ENCODE results near the gene CTNNBIP1. TPM values are rescaled to one million over a fixed set of nuclear protein-coding genes. Genes with fewer than 3 reads are reported as not detected.

Gene CTNNBIP1
- total and polyA plus RNA-seq, 2 donors from 2014 or later = 21.9 to 26.4 TPM

GRCh38 chr1:9910423-9911178 lies 532 bp upstream of the CTNNBIP1 start:
- intact Hi-C loops (cut with DNase I) = no loop called here
- no peak for FAIRE-seq
- no peaks in the 10 kb centered on the region for H3K36me3 ChIP-seq (ENCODE audit: control insufficient read depth in 2 of 3, insufficient read depth in 3 of 3, low read length in 3 of 3)

GRCh38 chr1:9909234-9910046 lies 629 bp downstream of the CTNNBIP1 start:
- no peaks in the 10 kb centered on the region for H3K9me3 ChIP-seq (ENCODE audit: control insufficient read depth in 2 of 3, insufficient read depth in 1 of 3, low read length in 3 of 3)
- H3K36me3 ChIP-seq (ENCODE audit: control insufficient read depth in 2 of 3, insufficient read depth in 3 of 3, low read length in 3 of 3) = no peaks in the 10 kb centered on the region
- H3K4me1 ChIP-seq (ENCODE audit: control insufficient read depth in 2 of 3, insufficient read depth in 2 of 3, low read depth in 1 of 3, low read length in 3 of 3) = peaks cover 0 to 11% (median 8%) of the 10 kb centered on the region in 3 donors
- peak overlapping the region; percentile 30 to 84 (median 65) for H3K4me3 ChIP-seq (ENCODE audit: low read length in 3 of 3)
- H3K27ac ChIP-seq (ENCODE audit: low read depth in 2 of 2, low read length in 2 of 2) = peak overlapping the region; percentile 22 to 26
- H3K27me3 ChIP-seq (ENCODE audit: control insufficient read depth, insufficient read depth, low read length) = no peaks in the 10 kb centered on the region
- DNase-seq (peak; percentile 29 to 89 (median 51)), FAIRE-seq (no peak)
- no peak for TF ChIP-seq CTCF (IDR thresholded peaks at IDR 0.05; ENCODE audit: borderline replicate concordance, extremely low read depth, insufficient read depth)
- peak overlapping the region; percentile 3 to 73 (median 22) for H3K9ac ChIP-seq (ENCODE audit: low read length in 3 of 3)
- intact Hi-C loops (cut with DNase I) = no loop called here

More at GRCh38 chr1:9910423-9911178, 532 bp upstream of the CTNNBIP1 start:
- no peak for TF ChIP-seq CTCF (IDR thresholded peaks at IDR 0.05; ENCODE audit: borderline replicate concordance, extremely low read depth, insufficient read depth)
- H3K4me1 ChIP-seq (ENCODE audit: control insufficient read depth in 2 of 3, insufficient read depth in 2 of 3, low read depth in 1 of 3, low read length in 3 of 3) = peaks cover 0 to 12% (median 8%) of the 10 kb centered on the region in 3 donors
- no peaks in the 10 kb centered on the region for H3K9me3 ChIP-seq (ENCODE audit: control insufficient read depth in 2 of 3, insufficient read depth in 1 of 3, low read length in 3 of 3)
- H3K27ac ChIP-seq (ENCODE audit: low read depth in 2 of 2, low read length in 2 of 2) = peak overlapping the region; percentile 85 to 87
- peak overlapping the region; percentile 65 to 88 (median 71) for H3K9ac ChIP-seq (ENCODE audit: low read length in 3 of 3)
- peak overlapping the region; percentile 82 to 93 (median 84) for H3K4me3 ChIP-seq (ENCODE audit: low read length in 3 of 3)
- no peaks in the 10 kb centered on the region for H3K27me3 ChIP-seq (ENCODE audit: control insufficient read depth, insufficient read depth, low read length)
- DNase-seq = peak; percentile 99 to 100 (median 100)

- no peak overlapping the region for H3K27ac ChIP-seq (ENCODE audit: low read depth in 2 of 2, low read length in 2 of 2)
- FAIRE-seq (no peak), DNase-seq (peak in 3 of 5 donors; percentile 18 to 38 (median 37))
- H3K9me3 ChIP-seq (ENCODE audit: control insufficient read depth in 2 of 3, insufficient read depth in 1 of 3, low read length in 3 of 3) = no peaks in the 10 kb centered on the region
- intact Hi-C loops (cut with DNase I) = no loop called here
- peak overlapping the region in 1 of 3 donors; percentile 73 for H3K9ac ChIP-seq (ENCODE audit: low read length in 3 of 3)
- H3K27me3 ChIP-seq (ENCODE audit: control insufficient read depth, insufficient read depth, low read length) = no peaks in the 10 kb centered on the region
- no peaks in the 10 kb centered on the region for H3K36me3 ChIP-seq (ENCODE audit: control insufficient read depth in 2 of 3, insufficient read depth in 3 of 3, low read length in 3 of 3)
- peaks cover 0 to 9% (median 8%) of the 10 kb centered on the region in 3 donors for H3K4me1 ChIP-seq (ENCODE audit: control insufficient read depth in 2 of 3, insufficient read depth in 2 of 3, low read depth in 1 of 3, low read length in 3 of 3)
- TF ChIP-seq CTCF (IDR thresholded peaks at IDR 0.05; ENCODE audit: borderline replicate concordance, extremely low read depth, insufficient read depth) = no peak
- peak overlapping the region; percentile 30 to 84 (median 65) for H3K4me3 ChIP-seq (ENCODE audit: low read length in 3 of 3)
Measured at GRCh38 chr1:9908871-9909233, 1.2 kb downstream of the CTNNBIP1 start.
